ENCODE results near the gene CNTN2. TPM values are rescaled to one million over a fixed set of nuclear protein-coding genes. Genes with fewer than 3 reads are reported as not detected.

CNTN2 gene
- total RNA-seq, 1 experiment from 2014 or later, result 1.2 TPM

DNA sequence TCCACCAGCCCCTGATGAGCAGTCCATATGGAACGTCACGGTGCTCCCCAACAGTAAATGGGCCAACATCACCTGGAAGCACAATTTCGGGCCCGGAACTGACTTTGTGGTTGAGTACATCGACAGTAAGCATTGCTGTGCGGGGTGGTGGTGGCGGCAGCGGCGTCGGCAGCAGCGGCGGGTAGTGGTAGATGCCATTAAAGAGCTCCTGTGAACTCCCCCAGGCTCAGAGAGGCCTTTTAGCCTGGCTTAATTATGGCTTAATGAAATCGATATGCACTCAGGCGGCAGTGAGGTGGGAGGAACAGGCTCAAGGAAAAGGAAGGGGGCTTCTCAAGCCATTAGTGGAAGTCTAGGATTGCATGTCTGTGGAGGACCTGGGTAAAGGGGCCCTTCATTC lies 41.9 kb upstream of the CNTN2 start (continued):
- TF ChIP-seq, protein P1, sequence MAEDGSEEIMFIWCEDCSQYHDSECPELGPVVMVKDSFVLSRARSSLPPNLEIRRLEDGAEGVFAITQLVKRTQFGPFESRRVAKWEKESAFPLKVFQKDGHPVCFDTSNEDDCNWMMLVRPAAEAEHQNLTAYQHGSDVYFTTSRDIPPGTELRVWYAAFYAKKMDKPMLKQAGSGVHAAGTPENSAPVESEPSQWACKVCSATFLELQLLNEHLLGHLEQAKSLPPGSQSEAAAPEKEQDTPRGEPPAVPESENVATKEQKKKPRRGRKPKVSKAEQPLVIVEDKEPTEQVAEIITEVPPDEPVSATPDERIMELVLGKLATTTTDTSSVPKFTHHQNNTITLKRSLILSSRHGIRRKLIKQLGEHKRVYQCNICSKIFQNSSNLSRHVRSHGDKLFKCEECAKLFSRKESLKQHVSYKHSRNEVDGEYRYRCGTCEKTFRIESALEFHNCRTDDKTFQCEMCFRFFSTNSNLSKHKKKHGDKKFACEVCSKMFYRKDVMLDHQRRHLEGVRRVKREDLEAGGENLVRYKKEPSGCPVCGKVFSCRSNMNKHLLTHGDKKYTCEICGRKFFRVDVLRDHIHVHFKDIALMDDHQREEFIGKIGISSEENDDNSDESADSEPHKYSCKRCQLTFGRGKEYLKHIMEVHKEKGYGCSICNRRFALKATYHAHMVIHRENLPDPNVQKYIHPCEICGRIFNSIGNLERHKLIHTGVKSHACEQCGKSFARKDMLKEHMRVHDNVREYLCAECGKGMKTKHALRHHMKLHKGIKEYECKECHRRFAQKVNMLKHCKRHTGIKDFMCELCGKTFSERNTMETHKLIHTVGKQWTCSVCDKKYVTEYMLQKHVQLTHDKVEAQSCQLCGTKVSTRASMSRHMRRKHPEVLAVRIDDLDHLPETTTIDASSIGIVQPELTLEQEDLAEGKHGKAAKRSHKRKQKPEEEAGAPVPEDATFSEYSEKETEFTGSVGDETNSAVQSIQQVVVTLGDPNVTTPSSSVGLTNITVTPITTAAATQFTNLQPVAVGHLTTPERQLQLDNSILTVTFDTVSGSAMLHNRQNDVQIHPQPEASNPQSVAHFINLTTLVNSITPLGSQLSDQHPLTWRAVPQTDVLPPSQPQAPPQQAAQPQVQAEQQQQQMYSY (CRISPR knock-in tag; IDR thresholded peaks at IDR 0.05), result no peak
- TF ChIP-seq, protein P2, sequence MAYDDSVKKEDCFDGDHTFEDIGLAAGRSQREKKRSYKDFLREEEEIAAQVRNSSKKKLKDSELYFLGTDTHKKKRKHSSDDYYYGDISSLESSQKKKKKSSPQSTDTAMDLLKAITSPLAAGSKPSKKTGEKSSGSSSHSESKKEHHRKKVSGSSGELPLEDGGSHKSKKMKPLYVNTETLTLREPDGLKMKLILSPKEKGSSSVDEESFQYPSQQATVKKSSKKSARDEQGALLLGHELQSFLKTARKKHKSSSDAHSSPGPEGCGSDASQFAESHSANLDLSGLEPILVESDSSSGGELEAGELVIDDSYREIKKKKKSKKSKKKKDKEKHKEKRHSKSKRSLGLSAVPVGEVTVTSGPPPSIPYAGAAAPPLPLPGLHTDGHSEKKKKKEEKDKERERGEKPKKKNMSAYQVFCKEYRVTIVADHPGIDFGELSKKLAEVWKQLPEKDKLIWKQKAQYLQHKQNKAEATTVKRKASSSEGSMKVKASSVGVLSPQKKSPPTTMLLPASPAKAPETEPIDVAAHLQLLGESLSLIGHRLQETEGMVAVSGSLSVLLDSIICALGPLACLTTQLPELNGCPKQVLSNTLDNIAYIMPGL (CRISPR knock-in tag; IDR thresholded peaks at IDR 0.05), result no peak
- TF ChIP-seq GTF2I (CRISPR knock-in tag; conservative IDR thresholded peaks at IDR 0.05), result no peak
- no peak for TF ChIP-seq ESRRA (CRISPR knock-in tag; IDR thresholded peaks at IDR 0.05; ENCODE audit: borderline replicate concordance)

DNA sequence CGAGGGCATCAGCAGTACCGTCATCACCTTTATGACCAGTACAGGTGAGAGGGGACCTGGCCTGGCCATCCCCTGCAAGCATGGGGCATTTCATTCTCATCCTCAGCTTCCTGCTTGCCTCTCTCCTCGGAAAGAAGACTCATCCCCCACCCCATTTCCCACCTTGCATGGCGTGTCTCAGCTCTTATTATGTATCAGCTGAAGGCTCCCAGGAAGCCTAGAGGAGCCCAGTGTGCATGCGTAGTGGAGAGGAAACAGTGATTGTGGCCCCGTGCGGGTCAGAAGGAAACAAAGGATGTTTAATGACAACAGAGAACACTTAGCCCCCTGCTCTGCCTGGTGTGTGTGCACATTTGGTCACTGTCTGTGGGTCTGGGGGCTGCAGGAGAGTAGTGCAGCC lies 40.3 kb upstream of the CNTN2 start:
- ATAC-seq (peak; percentile 38), DNase-seq (ENCODE audit: low spot score) (no peak)
- Mint-ChIP-seq H3K36me3 (no peaks in the 10 kb centered on the region), H3K4me1 (peaks cover 23% of the 10 kb centered on the region), H3K4me3 (no peak overlapping the region; the same call in 1 of the 2 replicates), H3K27ac (0 out of 2 replicates have a peak overlapping the region, but pooled peaks have one; percentile 29), H3K9me3 (no peaks in the 10 kb centered on the region), H3K27me3 (ENCODE audit: low read depth) (peaks cover 70% of the 10 kb centered on the region)
- ChIA-PET CTCF (interaction anchor here (1.8 to 18.7 kb wide), 5 partner anchors 9 to 195 kb away, joined by 5 to 648 read pairs (median 9); no protein-coding TSS in a partner anchor), POLR2A (interaction anchor here (0.9 kb wide), 1 partner anchor 10 kb away, joined by 4 read pairs; no protein-coding TSS in a partner anchor)
- no peak for TF ChIP-seq SMAD3 (CRISPR knock-in tag; IDR thresholded peaks at IDR 0.05; ENCODE audit: borderline replicate concordance)
- no peak for TF ChIP-seq ESRRA (CRISPR knock-in tag; IDR thresholded peaks at IDR 0.05; ENCODE audit: borderline replicate concordance)
- TF ChIP-seq, protein P3, sequence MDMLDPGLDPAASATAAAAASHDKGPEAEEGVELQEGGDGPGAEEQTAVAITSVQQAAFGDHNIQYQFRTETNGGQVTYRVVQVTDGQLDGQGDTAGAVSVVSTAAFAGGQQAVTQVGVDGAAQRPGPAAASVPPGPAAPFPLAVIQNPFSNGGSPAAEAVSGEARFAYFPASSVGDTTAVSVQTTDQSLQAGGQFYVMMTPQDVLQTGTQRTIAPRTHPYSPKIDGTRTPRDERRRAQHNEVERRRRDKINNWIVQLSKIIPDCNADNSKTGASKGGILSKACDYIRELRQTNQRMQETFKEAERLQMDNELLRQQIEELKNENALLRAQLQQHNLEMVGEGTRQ (CRISPR knock-in tag; IDR thresholded peaks at IDR 0.05), result no peak
- TF ChIP-seq SOX15 (CRISPR knock-in tag; IDR thresholded peaks at IDR 0.05), result no peak
- TF ChIP-seq FOXP1 (CRISPR knock-in tag; IDR thresholded peaks at IDR 0.05; ENCODE audit: borderline replicate concordance), result no peak
- no peak for TF ChIP-seq RELA (CRISPR knock-in tag; IDR thresholded peaks at IDR 0.05; ENCODE audit: borderline replicate concordance)
- TF ChIP-seq, protein P4, sequence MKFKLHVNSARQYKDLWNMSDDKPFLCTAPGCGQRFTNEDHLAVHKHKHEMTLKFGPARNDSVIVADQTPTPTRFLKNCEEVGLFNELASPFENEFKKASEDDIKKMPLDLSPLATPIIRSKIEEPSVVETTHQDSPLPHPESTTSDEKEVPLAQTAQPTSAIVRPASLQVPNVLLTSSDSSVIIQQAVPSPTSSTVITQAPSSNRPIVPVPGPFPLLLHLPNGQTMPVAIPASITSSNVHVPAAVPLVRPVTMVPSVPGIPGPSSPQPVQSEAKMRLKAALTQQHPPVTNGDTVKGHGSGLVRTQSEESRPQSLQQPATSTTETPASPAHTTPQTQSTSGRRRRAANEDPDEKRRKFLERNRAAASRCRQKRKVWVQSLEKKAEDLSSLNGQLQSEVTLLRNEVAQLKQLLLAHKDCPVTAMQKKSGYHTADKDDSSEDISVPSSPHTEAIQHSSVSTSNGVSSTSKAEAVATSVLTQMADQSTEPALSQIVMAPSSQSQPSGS (CRISPR knock-in tag; IDR thresholded peaks at IDR 0.05; ENCODE audit: borderline replicate concordance, low read depth), result no peak
- no peak for TF ChIP-seq MXD4 (CRISPR knock-in tag; IDR thresholded peaks at IDR 0.05; ENCODE audit: borderline replicate concordance)
- TF ChIP-seq, protein P5, sequence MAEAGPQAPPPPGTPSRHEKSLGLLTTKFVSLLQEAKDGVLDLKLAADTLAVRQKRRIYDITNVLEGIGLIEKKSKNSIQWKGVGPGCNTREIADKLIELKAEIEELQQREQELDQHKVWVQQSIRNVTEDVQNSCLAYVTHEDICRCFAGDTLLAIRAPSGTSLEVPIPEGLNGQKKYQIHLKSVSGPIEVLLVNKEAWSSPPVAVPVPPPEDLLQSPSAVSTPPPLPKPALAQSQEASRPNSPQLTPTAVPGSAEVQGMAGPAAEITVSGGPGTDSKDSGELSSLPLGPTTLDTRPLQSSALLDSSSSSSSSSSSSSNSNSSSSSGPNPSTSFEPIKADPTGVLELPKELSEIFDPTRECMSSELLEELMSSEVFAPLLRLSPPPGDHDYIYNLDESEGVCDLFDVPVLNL (CRISPR knock-in tag; IDR thresholded peaks at IDR 0.05; ENCODE audit: borderline replicate concordance, low read depth), result no peak
- TF ChIP-seq, protein P6, sequence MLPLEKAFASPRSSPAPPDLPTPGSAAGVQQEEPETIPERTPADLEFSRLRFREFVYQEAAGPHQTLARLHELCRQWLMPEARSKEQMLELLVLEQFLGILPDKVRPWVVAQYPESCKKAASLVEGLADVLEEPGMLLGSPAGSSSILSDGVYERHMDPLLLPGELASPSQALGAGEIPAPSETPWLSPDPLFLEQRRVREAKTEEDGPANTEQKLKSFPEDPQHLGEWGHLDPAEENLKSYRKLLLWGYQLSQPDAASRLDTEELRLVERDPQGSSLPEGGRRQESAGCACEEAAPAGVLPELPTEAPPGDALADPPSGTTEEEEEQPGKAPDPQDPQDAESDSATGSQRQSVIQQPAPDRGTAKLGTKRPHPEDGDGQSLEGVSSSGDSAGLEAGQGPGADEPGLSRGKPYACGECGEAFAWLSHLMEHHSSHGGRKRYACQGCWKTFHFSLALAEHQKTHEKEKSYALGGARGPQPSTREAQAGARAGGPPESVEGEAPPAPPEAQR (CRISPR knock-in tag; IDR thresholded peaks at IDR 0.05), result no peak
- TF ChIP-seq KAT7 (CRISPR knock-in tag; IDR thresholded peaks at IDR 0.05; ENCODE audit: borderline replicate concordance), result no peak
- TF ChIP-seq CBFB (CRISPR knock-in tag; IDR thresholded peaks at IDR 0.05; ENCODE audit: low read depth), result no peak
- no peak for TF ChIP-seq GRHL2 (CRISPR knock-in tag; IDR thresholded peaks at IDR 0.05; ENCODE audit: insufficient replicate concordance, severe bottlenecking)
- TF ChIP-seq ZNF317 (CRISPR knock-in tag; IDR thresholded peaks at IDR 0.05; ENCODE audit: borderline replicate concordance, low read depth), result no peak
- TF ChIP-seq, protein P7, sequence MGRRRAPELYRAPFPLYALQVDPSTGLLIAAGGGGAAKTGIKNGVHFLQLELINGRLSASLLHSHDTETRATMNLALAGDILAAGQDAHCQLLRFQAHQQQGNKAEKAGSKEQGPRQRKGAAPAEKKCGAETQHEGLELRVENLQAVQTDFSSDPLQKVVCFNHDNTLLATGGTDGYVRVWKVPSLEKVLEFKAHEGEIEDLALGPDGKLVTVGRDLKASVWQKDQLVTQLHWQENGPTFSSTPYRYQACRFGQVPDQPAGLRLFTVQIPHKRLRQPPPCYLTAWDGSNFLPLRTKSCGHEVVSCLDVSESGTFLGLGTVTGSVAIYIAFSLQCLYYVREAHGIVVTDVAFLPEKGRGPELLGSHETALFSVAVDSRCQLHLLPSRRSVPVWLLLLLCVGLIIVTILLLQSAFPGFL (CRISPR knock-in tag; IDR thresholded peaks at IDR 0.05; ENCODE audit: borderline replicate concordance), result no peak
- no peak for TF ChIP-seq NFYB (CRISPR knock-in tag; conservative IDR thresholded peaks at IDR 0.05; ENCODE audit: low read depth)
- TF ChIP-seq, protein P8, sequence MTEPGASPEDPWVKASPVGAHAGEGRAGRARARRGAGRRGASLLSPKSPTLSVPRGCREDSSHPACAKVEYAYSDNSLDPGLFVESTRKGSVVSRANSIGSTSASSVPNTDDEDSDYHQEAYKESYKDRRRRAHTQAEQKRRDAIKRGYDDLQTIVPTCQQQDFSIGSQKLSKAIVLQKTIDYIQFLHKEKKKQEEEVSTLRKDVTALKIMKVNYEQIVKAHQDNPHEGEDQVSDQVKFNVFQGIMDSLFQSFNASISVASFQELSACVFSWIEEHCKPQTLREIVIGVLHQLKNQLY (CRISPR knock-in tag; IDR thresholded peaks at IDR 0.05), result no peak
